M059J (cell line): ENCODE results near the gene FAM81A. TPM values are rescaled to one million over a fixed set of nuclear protein-coding genes. Genes with fewer than 3 reads are reported as not detected.

Experiments used
- total RNA-seq: library from RNA; depleted of rRNA; stranded (reverse); fragments of >200 nt; shearing (Covaris generic); gene quantifications from 2 replicates; pipeline ENCODE4 v1.2.3, GENCODE V29; 2014; rRNA removed

Gene FAM81A
- total RNA-seq, 1 experiment from 2014 or later: 3.3 TPM

Other genes starting within 250 kb of the FAM81A start
- gene LDHAL6B, start 231.3 kb upstream of the FAM81A start, total RNA-seq: not detected in 2 replicates
- gene MYO1E, start 65.3 kb upstream of the FAM81A start, total RNA-seq: 131 and 141 TPM in 2 replicates
- 1.1 and 1.6 TPM in 2 replicates for gene GCNT3, start 173.6 kb downstream of the FAM81A start, total RNA-seq
- 80.8 and 93.3 TPM in 2 replicates for gene GTF2A2, start 219.3 kb downstream of the FAM81A start, total RNA-seq